NB4 (cell line): Measurements from ENCODE around the gene SLCO1C1.

Experiments
- CTCF ChIP-seq: IDR thresholded peaks from one replicate; pipeline ENCODE4 v1.5.1; 2012; ENCODE audit warnings: low read depth, low read length
- MYC ChIP-seq: IDR thresholded peaks from 2 replicates; pipeline ENCODE4 v1.6.1; 2011; ENCODE audit warnings: low read depth, low read length
- POLR2A ChIP-seq: IDR thresholded peaks from 2 replicates; pipeline ENCODE4 v1.6.1; 2011; ENCODE audit warnings: mild to moderate bottlenecking; ENCODE audit not compliant: insufficient read length; ENCODE audit errors: extremely low read depth

- no peak for TF ChIP-seq CTCF
- no peak for TF ChIP-seq POLR2A
- no peak for TF ChIP-seq MYC
These were observed 97.8 kb downstream of the SLCO1C1 start for GRCh38 chr12:20792971-20793370.
